Activated naive CD8-positive, alpha-beta T cell treated with anti-CD3 and anti-CD28 coated beads for 36 hours (primary cell): ENCODE results near the gene APBA1. TPM values are rescaled to one million over a fixed set of nuclear protein-coding genes. Genes with fewer than 3 reads are reported as not detected.

Experiments used
- DNase-seq: peaks from one replicate; pipeline ENCODE4 v3.0.0; 2021
- H3K27ac Mint-ChIP-seq: one replicate; pipeline ENCODE4 v1.8.0; 2022; ENCODE audit warnings: mild to moderate bottlenecking, moderate library complexity, mixed read lengths
- H3K27me3 Mint-ChIP-seq: one replicate; pipeline ENCODE4 v1.8.0; 2022; ENCODE audit warnings: mild to moderate bottlenecking, mixed read lengths
- H3K36me3 Mint-ChIP-seq: one replicate; pipeline ENCODE4 v1.8.0; 2021; ENCODE audit warnings: mild to moderate bottlenecking, mixed read lengths
- H3K4me1 Mint-ChIP-seq: one replicate; pipeline ENCODE4 v1.8.0; 2021; ENCODE audit warnings: mixed read lengths
- H3K4me3 Mint-ChIP-seq: one replicate; pipeline ENCODE4 v1.8.0; 2022; ENCODE audit warnings: mild to moderate bottlenecking, moderate library complexity, mixed read lengths
- H3K9me3 Mint-ChIP-seq: one replicate; pipeline ENCODE4 v1.8.0; 2022; ENCODE audit warnings: mixed read lengths
- total RNA-seq, 2 experiments: library from RNA; stranded (reverse); gene quantifications; one replicate each; pipeline ENCODE4 v1.2.3, GENCODE V29; 2021

Gene APBA1
- total RNA-seq, 2 experiments from 2014 or later, result 0.08 to 0.23 TPM

DNA sequence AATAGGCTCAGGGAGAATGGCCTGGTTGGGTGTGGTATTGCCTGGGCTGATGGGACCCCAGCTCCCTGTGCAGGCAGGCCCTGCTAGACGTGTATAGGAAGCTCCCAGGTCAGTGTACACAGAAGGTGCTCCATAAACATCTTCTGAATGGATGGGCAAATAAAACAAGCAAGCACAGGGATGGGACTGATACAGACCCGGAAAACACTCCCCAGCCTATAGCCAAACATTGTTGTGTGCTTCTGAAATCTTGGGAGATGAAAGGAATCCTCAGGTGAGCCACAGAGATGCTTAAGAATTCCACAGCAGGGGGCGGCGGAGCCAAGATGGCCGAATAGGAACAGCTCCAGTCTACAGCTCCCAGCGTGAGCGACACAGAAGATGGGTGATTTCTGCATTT lies 195.4 kb downstream of the APBA1 start:
- Mint-ChIP-seq H3K4me3 (no peak overlapping the region), H3K9me3 (peaks cover 1% of the 10 kb centered on the region), H3K36me3 (no peaks in the 10 kb centered on the region), H3K4me1 (peaks cover 10% of the 10 kb centered on the region), H3K27me3 (peaks cover 16% of the 10 kb centered on the region), H3K27ac (no peak overlapping the region)
- no peak for DNase-seq

- Mint-ChIP-seq H3K27ac (no peak overlapping the region), H3K9me3 (no peaks in the 10 kb centered on the region), H3K4me1 (peaks cover 10% of the 10 kb centered on the region), H3K4me3 (no peak overlapping the region), H3K27me3 (peaks cover 16% of the 10 kb centered on the region), H3K36me3 (no peaks in the 10 kb centered on the region)
- no peak for DNase-seq
Observed at GRCh38 chr9:69476016-69476415, 196.2 kb downstream of the APBA1 start.

DNA sequence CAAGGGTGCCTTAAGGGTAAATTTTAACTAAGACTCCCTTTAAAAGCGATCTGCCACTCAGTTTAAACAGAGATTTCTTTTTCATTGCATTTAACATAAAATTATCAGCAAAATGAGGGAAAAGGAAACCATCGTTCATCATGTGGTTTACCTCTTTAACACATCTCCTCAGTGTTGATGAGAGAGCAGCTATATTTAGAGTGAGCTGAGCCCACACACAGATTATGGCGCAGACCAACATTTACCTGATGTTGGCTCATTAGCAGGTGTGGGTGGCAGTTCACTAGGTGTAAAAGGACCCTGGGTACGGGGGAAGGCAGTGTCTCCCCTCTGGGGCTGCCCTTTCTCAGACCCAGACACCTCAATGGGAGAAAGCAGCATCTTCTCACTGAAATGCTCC lies 197.3 kb downstream of the APBA1 start:
- peaks cover 16% of the 10 kb centered on the region for H3K27me3 Mint-ChIP-seq
- H3K4me3 Mint-ChIP-seq, result no peak overlapping the region
- H3K4me1 Mint-ChIP-seq, result peaks cover 10% of the 10 kb centered on the region
- DNase-seq, result no peak
- no peak overlapping the region for H3K27ac Mint-ChIP-seq
- H3K9me3 Mint-ChIP-seq, result no peaks in the 10 kb centered on the region
- no peaks in the 10 kb centered on the region for H3K36me3 Mint-ChIP-seq

GRCh38 chr9:69472101-69472620 lies 200.0 kb downstream of the APBA1 start:
- Mint-ChIP-seq H3K36me3 (no peaks in the 10 kb centered on the region), H3K4me3 (no peak overlapping the region), H3K4me1 (peaks cover 10% of the 10 kb centered on the region), H3K27me3 (peaks cover 16% of the 10 kb centered on the region), H3K9me3 (no peaks in the 10 kb centered on the region), H3K27ac (no peak overlapping the region)
- DNase-seq, result no peak

DNA sequence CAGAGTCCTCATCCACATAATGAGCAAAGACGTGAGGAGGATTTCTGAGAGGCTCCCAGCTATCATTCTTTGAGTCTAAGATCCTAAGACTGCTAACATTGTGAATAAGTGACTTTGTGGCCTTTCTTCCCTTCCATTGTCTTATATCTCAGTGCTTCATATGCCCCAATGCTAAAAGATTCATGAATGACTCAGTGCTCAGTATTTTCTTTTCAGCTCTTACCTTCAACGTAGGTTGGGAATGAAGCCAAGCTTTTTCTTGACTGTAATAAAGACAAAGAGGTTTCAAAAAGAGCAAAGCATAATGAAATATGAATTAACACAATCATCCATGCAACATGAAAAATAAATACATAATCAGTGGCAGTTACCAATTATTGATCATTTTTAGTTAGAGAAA lies 200.7 kb downstream of the APBA1 start:
- no peaks in the 10 kb centered on the region for H3K36me3 Mint-ChIP-seq
- no peak overlapping the region for H3K27ac Mint-ChIP-seq
- H3K27me3 Mint-ChIP-seq, result peaks cover 16% of the 10 kb centered on the region
- no peaks in the 10 kb centered on the region for H3K9me3 Mint-ChIP-seq
- H3K4me1 Mint-ChIP-seq, result peaks cover 10% of the 10 kb centered on the region
- H3K4me3 Mint-ChIP-seq, result no peak overlapping the region
- no peak for DNase-seq

DNA sequence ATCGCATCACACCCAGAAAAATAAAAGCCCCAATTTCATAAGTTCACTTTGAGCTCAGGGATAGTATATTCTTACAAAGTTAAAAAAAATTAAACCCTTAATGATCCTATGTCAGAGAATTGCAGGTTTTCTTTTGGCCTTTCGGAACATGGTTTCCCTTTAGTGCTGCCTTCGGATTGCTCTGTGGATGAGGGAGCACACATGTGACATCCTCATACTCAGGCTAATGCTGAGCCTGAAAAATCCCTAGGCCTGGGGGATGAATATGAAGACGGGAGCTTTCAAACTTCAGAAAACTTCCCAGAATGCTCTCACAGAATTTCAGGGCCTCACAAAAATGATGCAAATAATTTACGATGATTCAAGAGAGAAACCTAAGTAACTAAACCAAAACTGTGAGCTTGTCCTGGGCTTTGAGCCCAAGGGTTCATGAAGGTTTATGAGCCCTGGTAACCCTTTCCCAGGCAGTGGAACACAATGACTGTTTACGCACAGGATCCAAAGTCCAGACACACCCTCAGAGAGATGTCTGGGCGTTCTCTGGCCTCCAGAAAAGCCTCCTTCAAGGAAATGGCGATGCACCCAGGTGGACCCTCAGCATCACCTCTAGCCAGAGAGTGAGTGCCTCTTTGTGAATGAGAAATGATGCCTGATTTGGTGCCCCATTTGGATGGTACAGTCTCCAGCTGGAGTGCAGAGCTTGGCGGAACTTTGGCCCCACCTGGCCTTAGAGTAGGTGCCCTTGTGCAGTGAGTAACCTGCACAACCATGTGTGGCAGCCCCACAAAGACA lies 201.8 kb downstream of the APBA1 start:
- Mint-ChIP-seq H3K27ac (no peak overlapping the region), H3K9me3 (no peaks in the 10 kb centered on the region)

GRCh38 chr9:69469136-69469535 lies 203.0 kb downstream of the APBA1 start:
- Mint-ChIP-seq H3K4me1 (no peaks in the 10 kb centered on the region), H3K27ac (no peak overlapping the region), H3K9me3 (no peaks in the 10 kb centered on the region), H3K27me3 (peaks cover 8% of the 10 kb centered on the region), H3K4me3 (no peak overlapping the region), H3K36me3 (no peaks in the 10 kb centered on the region)
- DNase-seq, result no peak

More for the DNA sequence above, 201.8 kb downstream of the APBA1 start:
- DNase-seq, result no peak
- Mint-ChIP-seq H3K4me1 (peaks cover 6% of the 10 kb centered on the region), H3K27me3 (peaks cover 12% of the 10 kb centered on the region), H3K4me3 (no peak overlapping the region), H3K36me3 (no peaks in the 10 kb centered on the region)

DNA sequence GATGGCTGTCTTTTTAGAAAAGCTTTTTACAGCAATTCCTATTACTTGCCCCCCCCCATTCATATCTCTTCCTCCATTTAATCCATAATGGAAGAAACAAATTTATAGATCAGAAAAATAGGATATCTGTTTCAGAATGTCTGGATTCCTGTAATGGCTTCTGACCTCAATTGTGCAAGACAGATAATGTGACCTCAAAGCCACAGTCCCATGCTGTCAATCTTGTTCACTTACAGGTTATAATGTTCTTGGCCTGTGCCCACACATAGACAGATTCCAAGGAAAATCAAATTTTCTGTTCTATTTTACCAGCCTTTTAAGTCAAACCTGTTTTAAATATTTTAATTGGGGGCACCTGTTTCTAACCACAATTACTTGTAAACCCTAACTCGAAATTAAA lies 203.8 kb downstream of the APBA1 start:
- Mint-ChIP-seq H3K27ac (no peak overlapping the region), H3K27me3 (peaks cover 8% of the 10 kb centered on the region), H3K4me3 (no peak overlapping the region), H3K36me3 (no peaks in the 10 kb centered on the region), H3K9me3 (no peaks in the 10 kb centered on the region), H3K4me1 (no peaks in the 10 kb centered on the region)
- no peak for DNase-seq

GRCh38 chr9:69466151-69466550 lies 206.0 kb downstream of the APBA1 start:
- Mint-ChIP-seq H3K4me3 (no peak overlapping the region), H3K4me1 (no peaks in the 10 kb centered on the region), H3K36me3 (no peaks in the 10 kb centered on the region), H3K27me3 (no peaks in the 10 kb centered on the region), H3K27ac (no peak overlapping the region), H3K9me3 (no peaks in the 10 kb centered on the region)
- DNase-seq, result no peak

DNA sequence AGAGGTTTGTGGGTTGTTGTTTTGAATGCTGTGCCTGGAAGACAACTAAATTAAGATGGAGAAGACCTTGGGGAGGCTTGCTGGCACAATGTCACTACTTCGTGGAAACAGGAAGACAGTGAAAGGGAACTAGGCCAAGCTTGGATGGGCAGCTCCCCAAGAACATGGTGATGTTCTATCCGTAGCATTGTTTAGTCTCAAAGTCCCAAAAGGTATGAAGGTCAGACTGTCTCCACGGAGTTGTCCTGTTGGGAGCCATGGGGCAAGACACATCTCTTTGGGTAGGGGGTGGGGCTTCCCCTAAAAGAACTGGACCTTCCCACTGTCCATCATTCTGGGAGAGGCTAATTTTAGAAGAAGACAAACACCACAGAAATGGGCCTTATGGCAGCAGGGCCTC lies 206.7 kb downstream of the APBA1 start:
- H3K36me3 Mint-ChIP-seq, result no peaks in the 10 kb centered on the region
- H3K27ac Mint-ChIP-seq, result no peak overlapping the region
- H3K27me3 Mint-ChIP-seq, result no peaks in the 10 kb centered on the region
- no peaks in the 10 kb centered on the region for H3K9me3 Mint-ChIP-seq
- H3K4me1 Mint-ChIP-seq, result no peaks in the 10 kb centered on the region
- DNase-seq, result no peak
- no peak overlapping the region for H3K4me3 Mint-ChIP-seq

DNA sequence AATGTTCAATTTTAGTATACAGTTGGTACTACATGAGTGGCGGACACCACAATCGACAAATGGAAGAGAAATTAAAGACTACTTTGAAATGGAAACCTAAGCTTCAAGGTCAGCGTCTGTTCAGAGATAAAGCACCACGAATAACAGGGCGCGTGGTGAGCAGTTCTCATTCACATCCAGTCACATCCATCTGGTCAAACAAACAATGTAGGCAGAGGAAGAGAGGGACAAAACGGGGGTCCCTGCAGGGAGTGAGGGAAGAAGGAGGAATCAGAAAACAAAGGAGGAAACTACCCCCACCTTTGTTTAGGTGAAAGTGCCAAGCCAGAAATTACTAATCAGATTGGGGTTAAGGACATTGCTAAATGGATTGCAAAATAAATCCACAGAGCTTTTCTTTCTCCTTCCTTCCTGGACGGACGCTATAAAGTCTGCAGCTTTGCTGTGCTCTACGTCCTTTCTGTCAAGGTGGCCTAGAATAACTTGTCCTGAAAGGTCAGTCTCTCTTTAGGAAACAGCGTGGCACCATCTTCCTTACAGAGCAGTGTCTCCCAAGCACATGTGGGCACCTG lies 208.6 kb downstream of the APBA1 start:
- Mint-ChIP-seq H3K9me3 (no peaks in the 10 kb centered on the region), H3K27me3 (no peaks in the 10 kb centered on the region), H3K4me1 (no peaks in the 10 kb centered on the region), H3K4me3 (no peak overlapping the region), H3K36me3 (no peaks in the 10 kb centered on the region), H3K27ac (no peak overlapping the region)
- no peak for DNase-seq

DNA sequence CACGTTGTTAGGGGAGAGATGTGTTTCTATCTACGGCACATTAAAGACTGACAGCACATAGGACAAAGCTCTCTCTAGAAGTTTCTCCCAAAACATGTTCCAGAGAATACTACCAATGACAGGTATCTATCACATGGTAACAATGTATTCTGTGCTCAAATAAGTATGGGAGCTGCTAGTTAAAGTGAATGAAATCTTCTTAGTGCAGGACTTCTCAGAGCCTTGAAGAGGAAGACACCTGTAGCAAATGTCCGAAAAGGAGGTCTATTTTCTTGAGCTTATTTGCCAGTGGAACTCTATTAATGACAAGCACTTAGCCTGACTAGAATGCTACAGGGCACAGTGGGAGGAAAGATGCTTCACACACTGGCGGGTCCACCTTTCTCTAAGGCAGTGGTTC lies 209.8 kb downstream of the APBA1 start:
- Mint-ChIP-seq H3K4me1 (no peaks in the 10 kb centered on the region), H3K27ac (no peak overlapping the region), H3K36me3 (no peaks in the 10 kb centered on the region), H3K4me3 (no peak overlapping the region), H3K27me3 (no peaks in the 10 kb centered on the region), H3K9me3 (no peaks in the 10 kb centered on the region)
- no peak for DNase-seq

GRCh38 chr9:69461103-69461887 lies 210.9 kb downstream of the APBA1 start:
- no peak overlapping the region for H3K4me3 Mint-ChIP-seq
- DNase-seq, result no peak
- no peaks in the 10 kb centered on the region for H3K9me3 Mint-ChIP-seq
- H3K27me3 Mint-ChIP-seq, result no peaks in the 10 kb centered on the region
- H3K4me1 Mint-ChIP-seq, result no peaks in the 10 kb centered on the region
- H3K27ac Mint-ChIP-seq, result no peak overlapping the region
- no peaks in the 10 kb centered on the region for H3K36me3 Mint-ChIP-seq

GRCh38 chr9:69460012-69460411 lies 212.2 kb downstream of the APBA1 start:
- H3K4me1 Mint-ChIP-seq, result no peaks in the 10 kb centered on the region
- no peak overlapping the region for H3K4me3 Mint-ChIP-seq
- no peak overlapping the region for H3K27ac Mint-ChIP-seq
- no peaks in the 10 kb centered on the region for H3K27me3 Mint-ChIP-seq
- H3K36me3 Mint-ChIP-seq, result no peaks in the 10 kb centered on the region
- no peak for DNase-seq
- H3K9me3 Mint-ChIP-seq, result no peaks in the 10 kb centered on the region

- no peak for DNase-seq
- no peaks in the 10 kb centered on the region for H3K36me3 Mint-ChIP-seq
- H3K4me3 Mint-ChIP-seq, result no peak overlapping the region
- no peaks in the 10 kb centered on the region for H3K4me1 Mint-ChIP-seq
- no peaks in the 10 kb centered on the region for H3K27me3 Mint-ChIP-seq
- H3K9me3 Mint-ChIP-seq, result no peaks in the 10 kb centered on the region
- no peak overlapping the region for H3K27ac Mint-ChIP-seq
Observed at GRCh38 chr9:69458176-69458575, 214.0 kb downstream of the APBA1 start.
